ENCODE data around the gene KCNG2. TPM values are rescaled to one million over a fixed set of nuclear protein-coding genes. Genes with fewer than 3 reads are reported as not detected.
A peak's percentile ranks its signal among the peaks of the same experiment; 100 is the strongest.

KCNG2 gene
- total and polyA plus RNA-seq, 7 experiments from 2014 or later = not detected

DNA sequence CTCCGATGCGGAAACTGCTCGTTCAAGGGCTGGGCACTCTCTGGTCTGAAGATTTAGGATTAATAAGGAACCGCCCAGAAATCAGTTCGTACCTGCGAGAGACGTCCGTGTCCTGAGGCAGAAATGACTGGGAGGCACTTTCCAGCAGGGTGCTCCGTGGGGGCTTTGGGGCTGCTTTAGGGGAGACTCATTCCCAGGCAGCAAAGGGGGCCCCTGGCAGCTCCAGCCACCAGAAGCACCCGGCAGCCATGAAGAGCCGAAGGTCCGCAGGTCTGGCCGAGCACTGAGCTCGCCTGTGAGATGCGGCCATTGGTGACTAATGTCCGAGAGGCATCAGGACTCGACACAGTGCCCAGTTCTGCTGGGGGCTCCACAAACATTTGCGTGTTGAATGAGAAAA is 20.9 kb downstream of the KCNG2 start:
- no peak for DNase-seq
- Mint-ChIP-seq H3K27me3 (peaks cover 4 to 26% (median 7%) of the 10 kb centered on the region in 5 donors), H3K9me3 (no peaks in the 10 kb centered on the region), H3K36me3 (no peaks in the 10 kb centered on the region), H3K4me3 (no peak overlapping the region), H3K27ac (no peak overlapping the region), H3K4me1 (peaks cover 0 to 11% (median 8%) of the 10 kb centered on the region in 7 donors)
- CTCF ChIA-PET = no interaction called here
- no peaks in the 10 kb centered on the region for H3K36me3 ChIP-seq (ENCODE audit: control insufficient read depth in 2 of 3, insufficient read depth in 3 of 3, low read length in 3 of 3)
- no peak for ATAC-seq
- H3K4me3 ChIP-seq (ENCODE audit: low read length) = no peak overlapping the region
- no peaks in the 10 kb centered on the region for H3K4me1 ChIP-seq (ENCODE audit: control insufficient read depth in 2 of 2, insufficient read depth in 2 of 2, low read length in 2 of 2)
- no peak overlapping the region for H3K27ac ChIP-seq (ENCODE audit: low read depth, low read length)
- intact Hi-C loops (cut with micrococcal nuclease) = no loop called here
- POLR2A ChIA-PET = no interaction called here
- H3K9me3 ChIP-seq (ENCODE audit: control insufficient read depth in 2 of 3, low read length in 3 of 3) = no peaks in the 10 kb centered on the region
- no peaks in the 10 kb centered on the region for H3K27me3 ChIP-seq (ENCODE audit: control insufficient read depth in 2 of 2, insufficient read depth in 2 of 2, low read length in 2 of 2)

DNA sequence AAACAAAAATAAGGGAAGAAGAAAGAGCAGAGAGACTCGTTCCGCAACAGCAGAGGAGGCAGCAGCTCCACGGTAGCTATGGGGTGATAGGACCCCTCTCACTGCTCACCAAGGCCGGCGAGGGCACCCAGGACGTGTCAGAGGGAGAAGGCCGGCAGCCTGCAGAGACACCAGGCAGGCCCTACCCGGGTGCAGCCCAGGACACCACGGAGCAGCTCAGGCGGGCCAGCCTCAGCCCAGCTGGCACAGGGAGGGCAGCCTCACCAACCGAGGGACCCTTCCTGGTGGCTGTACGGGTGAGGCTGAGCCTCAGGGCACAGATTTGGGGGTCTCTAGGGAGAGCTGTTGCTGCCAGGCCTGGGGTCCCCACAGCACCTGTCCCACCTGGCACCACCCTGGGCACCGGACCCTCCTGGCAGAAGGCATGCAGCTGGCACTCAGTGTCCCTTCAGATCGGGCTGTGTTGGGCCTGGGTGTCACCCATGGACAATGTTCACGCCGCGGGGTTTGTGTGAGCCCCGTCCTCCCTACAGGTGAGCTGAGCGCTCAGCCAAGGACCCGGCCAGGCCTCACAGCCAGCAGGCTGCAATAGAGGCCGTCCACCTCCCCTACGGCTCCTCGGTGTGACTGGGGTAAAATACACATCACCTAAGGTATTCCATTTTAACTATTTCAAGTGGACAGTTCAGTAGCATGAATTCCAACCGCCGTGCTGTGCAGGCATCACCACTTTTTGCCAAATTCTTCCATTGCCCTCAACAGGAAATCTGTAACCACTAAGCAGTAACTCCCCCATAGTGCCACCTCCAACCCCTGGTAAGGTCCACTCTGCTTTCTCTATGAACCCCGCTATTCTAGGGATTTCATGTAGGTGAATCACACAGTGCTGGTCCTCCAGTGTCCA is 21.6 kb downstream of the KCNG2 start:
- H3K27ac ChIP-seq (ENCODE audit: low read depth, low read length) = no peak overlapping the region
- CTCF ChIA-PET = interaction anchor here (0.6 kb wide), 1 partner anchor 442 kb away, joined by 3 read pairs; no protein-coding TSS in a partner anchor
- peaks cover 0 to 11% (median 8%) of the 10 kb centered on the region in 7 donors for H3K4me1 Mint-ChIP-seq
- DNase-seq (no peak), ATAC-seq (no peak)
- no peaks in the 10 kb centered on the region for H3K4me1 ChIP-seq (ENCODE audit: control insufficient read depth in 2 of 2, insufficient read depth in 2 of 2, low read length in 2 of 2)
- no peak overlapping the region for H3K4me3 ChIP-seq (ENCODE audit: low read length)
- H3K4me3 Mint-ChIP-seq = peak overlapping the region in 1 of 10 donors; percentile 48
- no peaks in the 10 kb centered on the region for H3K36me3 ChIP-seq (ENCODE audit: control insufficient read depth in 2 of 3, insufficient read depth in 3 of 3, low read length in 3 of 3)
- H3K36me3 Mint-ChIP-seq = no peaks in the 10 kb centered on the region
- H3K9me3 Mint-ChIP-seq = no peaks in the 10 kb centered on the region
- peaks cover 4 to 24% (median 7%) of the 10 kb centered on the region in 5 donors for H3K27me3 Mint-ChIP-seq
- no peaks in the 10 kb centered on the region for H3K9me3 ChIP-seq (ENCODE audit: control insufficient read depth in 2 of 3, low read length in 3 of 3)
- H3K27ac Mint-ChIP-seq = no peak overlapping the region
- no peaks in the 10 kb centered on the region for H3K27me3 ChIP-seq (ENCODE audit: control insufficient read depth in 2 of 2, insufficient read depth in 2 of 2, low read length in 2 of 2)
- POLR2A ChIA-PET = no interaction called here
- intact Hi-C loops (cut with micrococcal nuclease) = no loop called here

- ChIA-PET POLR2A (no interaction called here), CTCF (interaction anchor here (0.6 kb wide), 1 partner anchor 443 kb away, joined by 3 read pairs; no protein-coding TSS in a partner anchor)
- H3K4me1 ChIP-seq (ENCODE audit: control insufficient read depth in 2 of 2, insufficient read depth in 2 of 2, low read length in 2 of 2) = no peaks in the 10 kb centered on the region
- Mint-ChIP-seq H3K27ac (peak overlapping the region in 1 of 9 donors; percentile 12), H3K4me3 (peak overlapping the region in 1 of 10 donors; percentile 48), H3K27me3 (peaks cover 4 to 19% (median 7%) of the 10 kb centered on the region in 5 donors), H3K4me1 (peaks cover 0 to 11% (median 8%) of the 10 kb centered on the region in 7 donors), H3K9me3 (no peaks in the 10 kb centered on the region), H3K36me3 (no peaks in the 10 kb centered on the region)
- ATAC-seq (peak; percentile 85), DNase-seq (no peak)
- H3K27me3 ChIP-seq (ENCODE audit: control insufficient read depth in 2 of 2, insufficient read depth in 2 of 2, low read length in 2 of 2) = no peaks in the 10 kb centered on the region
- no peak overlapping the region for H3K4me3 ChIP-seq (ENCODE audit: low read length)
- H3K27ac ChIP-seq (ENCODE audit: low read depth, low read length) = no peak overlapping the region
- no peaks in the 10 kb centered on the region for H3K9me3 ChIP-seq (ENCODE audit: control insufficient read depth in 2 of 3, low read length in 3 of 3)
- intact Hi-C loops (cut with micrococcal nuclease) = no loop called here
- no peaks in the 10 kb centered on the region for H3K36me3 ChIP-seq (ENCODE audit: control insufficient read depth in 2 of 3, insufficient read depth in 3 of 3, low read length in 3 of 3)
Observed at GRCh38 chr18:79819968-79820351, 22.2 kb downstream of the KCNG2 start.

GRCh38 chr18:79823120-79823519 is 25.4 kb downstream of the KCNG2 start:
- Histone ChIP-seq H3K4me3 (ENCODE audit: low read length) (no peak overlapping the region), H3K9me3 (ENCODE audit: control insufficient read depth in 2 of 3, low read length in 3 of 3) (no peaks in the 10 kb centered on the region), H3K36me3 (ENCODE audit: control insufficient read depth in 2 of 3, insufficient read depth in 3 of 3, low read length in 3 of 3) (no peaks in the 10 kb centered on the region), H3K27me3 (ENCODE audit: control insufficient read depth in 2 of 2, insufficient read depth in 2 of 2, low read length in 2 of 2) (no peaks in the 10 kb centered on the region), H3K27ac (ENCODE audit: low read depth, low read length) (no peak overlapping the region), H3K4me1 (ENCODE audit: control insufficient read depth in 2 of 2, insufficient read depth in 2 of 2, low read length in 2 of 2) (no peaks in the 10 kb centered on the region)
- H3K36me3 Mint-ChIP-seq = no peaks in the 10 kb centered on the region
- peaks cover 0 to 11% (median 8%) of the 10 kb centered on the region in 7 donors for H3K4me1 Mint-ChIP-seq
- POLR2A ChIA-PET = no interaction called here
- ATAC-seq (no peak), DNase-seq (no peak)
- no peaks in the 10 kb centered on the region for H3K9me3 Mint-ChIP-seq
- intact Hi-C loops (cut with micrococcal nuclease) = no loop called here
- H3K27ac Mint-ChIP-seq = no peak overlapping the region
- CTCF ChIA-PET = no interaction called here
- peaks cover 4 to 19% (median 11%) of the 10 kb centered on the region in 5 donors for H3K27me3 Mint-ChIP-seq
- no peak overlapping the region for H3K4me3 Mint-ChIP-seq

DNA sequence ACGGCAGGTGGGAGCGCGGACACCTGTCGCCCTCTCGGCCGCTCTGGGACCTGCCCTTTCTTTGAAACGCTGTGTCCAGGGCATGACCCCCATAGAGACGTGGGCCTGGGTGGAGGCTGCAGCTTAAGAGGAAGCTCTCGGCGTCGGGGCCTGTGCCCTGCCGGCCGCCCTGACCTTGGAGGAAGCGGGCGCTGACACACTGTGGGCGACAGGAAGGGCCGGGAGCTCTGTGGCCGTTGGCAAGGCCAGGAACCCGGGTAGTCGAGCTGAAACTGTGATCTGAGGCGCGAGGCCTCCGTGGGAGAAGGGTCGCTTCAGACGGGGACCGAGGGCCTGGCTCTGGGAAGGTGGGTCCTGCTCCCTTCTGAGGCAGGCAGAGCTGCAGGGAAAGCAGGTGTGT is 28.2 kb downstream of the KCNG2 start:
- POLR2A ChIA-PET = no interaction called here
- peak; percentile 45 for ATAC-seq
- H3K27ac Mint-ChIP-seq = no peak overlapping the region
- H3K4me1 Mint-ChIP-seq = peaks cover 0 to under 1% (median 0%) of the 10 kb centered on the region in 7 donors
- Histone ChIP-seq H3K27ac (ENCODE audit: low read depth, low read length) (no peak overlapping the region), H3K4me3 (ENCODE audit: low read length) (no peak overlapping the region), H3K36me3 (ENCODE audit: control insufficient read depth in 2 of 3, insufficient read depth in 3 of 3, low read length in 3 of 3) (no peaks in the 10 kb centered on the region), H3K9me3 (ENCODE audit: control insufficient read depth in 2 of 3, low read length in 3 of 3) (no peaks in the 10 kb centered on the region), H3K4me1 (ENCODE audit: control insufficient read depth in 2 of 2, insufficient read depth in 2 of 2, low read length in 2 of 2) (no peaks in the 10 kb centered on the region), H3K27me3 (ENCODE audit: control insufficient read depth in 2 of 2, insufficient read depth in 2 of 2, low read length in 2 of 2) (no peaks in the 10 kb centered on the region)
- intact Hi-C loops (cut with micrococcal nuclease) = no loop called here
- peaks cover 0 to 14% (median 3%) of the 10 kb centered on the region in 5 donors for H3K27me3 Mint-ChIP-seq
- no peak overlapping the region for H3K4me3 Mint-ChIP-seq
- CTCF ChIA-PET = no interaction called here
- no peak for DNase-seq
- no peaks in the 10 kb centered on the region for H3K36me3 Mint-ChIP-seq
- no peaks in the 10 kb centered on the region for H3K9me3 Mint-ChIP-seq

GRCh38 chr18:79826966-79827365 is 29.2 kb downstream of the KCNG2 start:
- Mint-ChIP-seq H3K36me3 (no peaks in the 10 kb centered on the region), H3K27me3 (peaks cover 0 to 15% (median 2%) of the 10 kb centered on the region in 5 donors), H3K4me3 (no peak overlapping the region), H3K4me1 (no peaks in the 10 kb centered on the region), H3K27ac (no peak overlapping the region), H3K9me3 (no peaks in the 10 kb centered on the region)
- H3K27ac ChIP-seq (ENCODE audit: low read depth, low read length) = no peak overlapping the region
- ChIA-PET CTCF (no interaction called here), POLR2A (no interaction called here)
- no peaks in the 10 kb centered on the region for H3K4me1 ChIP-seq (ENCODE audit: control insufficient read depth in 2 of 2, insufficient read depth in 2 of 2, low read length in 2 of 2)
- ATAC-seq = no peak
- no peaks in the 10 kb centered on the region for H3K36me3 ChIP-seq (ENCODE audit: control insufficient read depth in 2 of 3, insufficient read depth in 3 of 3, low read length in 3 of 3)
- no peaks in the 10 kb centered on the region for H3K9me3 ChIP-seq (ENCODE audit: control insufficient read depth in 2 of 3, low read length in 3 of 3)
- H3K27me3 ChIP-seq (ENCODE audit: control insufficient read depth in 2 of 2, insufficient read depth in 2 of 2, low read length in 2 of 2) = no peaks in the 10 kb centered on the region
- no peak overlapping the region for H3K4me3 ChIP-seq (ENCODE audit: low read length)
- no peak for DNase-seq
- intact Hi-C loops (cut with micrococcal nuclease) = no loop called here

GRCh38 chr18:79828258-79828657 is 30.5 kb downstream of the KCNG2 start:
- DNase-seq = no peak
- H3K36me3 Mint-ChIP-seq = no peaks in the 10 kb centered on the region
- ChIA-PET POLR2A (no interaction called here), CTCF (no interaction called here)
- no peak overlapping the region for H3K27ac ChIP-seq (ENCODE audit: low read depth, low read length)
- H3K27me3 Mint-ChIP-seq = peaks cover 0 to 11% (median 4%) of the 10 kb centered on the region in 5 donors
- no peak overlapping the region for H3K27ac Mint-ChIP-seq
- peaks cover 0 to 2% (median 0%) of the 10 kb centered on the region in 7 donors for H3K4me1 Mint-ChIP-seq
- no peaks in the 10 kb centered on the region for H3K27me3 ChIP-seq (ENCODE audit: control insufficient read depth in 2 of 2, insufficient read depth in 2 of 2, low read length in 2 of 2)
- H3K36me3 ChIP-seq (ENCODE audit: control insufficient read depth in 2 of 3, insufficient read depth in 3 of 3, low read length in 3 of 3) = no peaks in the 10 kb centered on the region
- ATAC-seq = no peak
- intact Hi-C loops (cut with micrococcal nuclease) = no loop called here
- H3K4me1 ChIP-seq (ENCODE audit: control insufficient read depth in 2 of 2, insufficient read depth in 2 of 2, low read length in 2 of 2) = no peaks in the 10 kb centered on the region
- no peaks in the 10 kb centered on the region for H3K9me3 ChIP-seq (ENCODE audit: control insufficient read depth in 2 of 3, low read length in 3 of 3)
- peaks cover 0 to 2% (median 0%) of the 10 kb centered on the region in 11 donors for H3K9me3 Mint-ChIP-seq
- no peak overlapping the region for H3K4me3 Mint-ChIP-seq
- no peak overlapping the region for H3K4me3 ChIP-seq (ENCODE audit: low read length)
